ENCODE results near the gene ANK2. TPM values are rescaled to one million over a fixed set of nuclear protein-coding genes. Genes with fewer than 3 reads are reported as not detected.

ANK2 gene
- total RNA-seq (149 TPM), polyA plus RNA-seq (9.0 TPM)

GRCh38 chr4:113049421-113050370, at the start of gene ANK2:
Gene ANK2 (plus strand): TSS chr4:113049653. CDS start chr4:113049729, 76 bp downstream.
- DNase-seq (ENCODE audit: extremely low spot score): peak; percentile 62
- Histone ChIP-seq H3K4me3 (ENCODE audit: low read depth, low read length) (no peak within 1 kb of the TSS), H3K36me3 (ENCODE audit: insufficient read depth) (no peaks in the 10 kb centered on the region), H3K4me1 (ENCODE audit: insufficient read depth) (peaks cover 2% of the 10 kb centered on the region), H3K27ac (ENCODE audit: low read depth) (no peak within 1 kb of the TSS)
- WGBS: 6% methylated on average over 20 of the region's 20 CpGs

- WGBS: 86% methylated on average over 2 of the region's 2 CpGs
- Histone ChIP-seq H3K27ac (ENCODE audit: low read depth) (no peak overlapping the region), H3K36me3 (ENCODE audit: insufficient read depth) (no peaks in the 10 kb centered on the region), H3K4me1 (ENCODE audit: insufficient read depth) (no peaks in the 10 kb centered on the region), H3K4me3 (ENCODE audit: low read depth, low read length) (no peak overlapping the region)
- no peak for DNase-seq (ENCODE audit: extremely low spot score)
Measured at GRCh38 chr4:113003841-113004240, 45.6 kb upstream of the ANK2 start.

- DNase-seq (ENCODE audit: extremely low spot score): no peak
- Histone ChIP-seq H3K4me3 (ENCODE audit: low read depth, low read length) (no peak overlapping the region), H3K27ac (ENCODE audit: low read depth) (no peak overlapping the region), H3K4me1 (ENCODE audit: insufficient read depth) (no peaks in the 10 kb centered on the region), H3K36me3 (ENCODE audit: insufficient read depth) (no peaks in the 10 kb centered on the region)
- 76% methylated on average over 4 of the region's 4 CpGs for whole genome bisulfite sequencing
Measured at GRCh38 chr4:113004655-113005054, 44.8 kb upstream of the ANK2 start.

GRCh38 chr4:113006632-113007031, 42.8 kb upstream of the ANK2 start:
- WGBS: 89% methylated on average over 1 of the region's 1 CpG
- H3K36me3 ChIP-seq (ENCODE audit: insufficient read depth): no peaks in the 10 kb centered on the region
- no peak for DNase-seq (ENCODE audit: extremely low spot score)

GRCh38 chr4:113007151-113007550, 42.3 kb upstream of the ANK2 start:
- Histone ChIP-seq H3K4me1 (ENCODE audit: insufficient read depth) (no peaks in the 10 kb centered on the region), H3K4me3 (ENCODE audit: low read depth, low read length) (no peak overlapping the region), H3K27ac (ENCODE audit: low read depth) (no peak overlapping the region), H3K36me3 (ENCODE audit: insufficient read depth) (no peaks in the 10 kb centered on the region)
- DNase-seq (ENCODE audit: extremely low spot score): no peak
- WGBS: 78% methylated on average over 5 of the region's 5 CpGs

More at GRCh38 chr4:113006632-113007031, 42.8 kb upstream of the ANK2 start:
- Histone ChIP-seq H3K4me1 (ENCODE audit: insufficient read depth) (no peaks in the 10 kb centered on the region), H3K27ac (ENCODE audit: low read depth) (no peak overlapping the region), H3K4me3 (ENCODE audit: low read depth, low read length) (no peak overlapping the region)

- Histone ChIP-seq H3K36me3 (ENCODE audit: insufficient read depth) (no peaks in the 10 kb centered on the region), H3K4me1 (ENCODE audit: insufficient read depth) (no peaks in the 10 kb centered on the region), H3K4me3 (ENCODE audit: low read depth, low read length) (no peak overlapping the region), H3K27ac (ENCODE audit: low read depth) (no peak overlapping the region)
- DNase-seq (ENCODE audit: extremely low spot score): no peak
Measured at GRCh38 chr4:113008135-113008534, 41.3 kb upstream of the ANK2 start.

- Histone ChIP-seq H3K4me1 (ENCODE audit: insufficient read depth) (no peaks in the 10 kb centered on the region), H3K36me3 (ENCODE audit: insufficient read depth) (no peaks in the 10 kb centered on the region), H3K4me3 (ENCODE audit: low read depth, low read length) (no peak overlapping the region), H3K27ac (ENCODE audit: low read depth) (no peak overlapping the region)
- no peak for DNase-seq (ENCODE audit: extremely low spot score)
- WGBS: 49% methylated on average over 2 of the region's 2 CpGs
Measured at GRCh38 chr4:113008716-113009115, 40.7 kb upstream of the ANK2 start.

- Histone ChIP-seq H3K4me3 (ENCODE audit: low read depth, low read length) (no peak overlapping the region), H3K4me1 (ENCODE audit: insufficient read depth) (no peaks in the 10 kb centered on the region), H3K36me3 (ENCODE audit: insufficient read depth) (no peaks in the 10 kb centered on the region), H3K27ac (ENCODE audit: low read depth) (no peak overlapping the region)
- DNase-seq (ENCODE audit: extremely low spot score): no peak
- WGBS: 89% methylated on average over 2 of the region's 2 CpGs
Measured at GRCh38 chr4:113009461-113009860, 40.0 kb upstream of the ANK2 start.

- Histone ChIP-seq H3K4me1 (ENCODE audit: insufficient read depth) (no peaks in the 10 kb centered on the region), H3K4me3 (ENCODE audit: low read depth, low read length) (no peak overlapping the region), H3K36me3 (ENCODE audit: insufficient read depth) (no peaks in the 10 kb centered on the region), H3K27ac (ENCODE audit: low read depth) (no peak overlapping the region)
- WGBS: 76% methylated on average over 4 of the region's 4 CpGs
- DNase-seq (ENCODE audit: extremely low spot score): no peak
Measured at GRCh38 chr4:113012122-113012725, 37.2 kb upstream of the ANK2 start.

GRCh38 chr4:113012786-113013185, 36.7 kb upstream of the ANK2 start:
- Histone ChIP-seq H3K4me1 (ENCODE audit: insufficient read depth) (no peaks in the 10 kb centered on the region), H3K36me3 (ENCODE audit: insufficient read depth) (no peaks in the 10 kb centered on the region), H3K27ac (ENCODE audit: low read depth) (no peak overlapping the region), H3K4me3 (ENCODE audit: low read depth, low read length) (no peak overlapping the region)
- WGBS: 43% methylated on average over 4 of the region's 4 CpGs
- DNase-seq (ENCODE audit: extremely low spot score): no peak

GRCh38 chr4:113013751-113014150, 35.7 kb upstream of the ANK2 start:
- H3K36me3 ChIP-seq (ENCODE audit: insufficient read depth): no peaks in the 10 kb centered on the region
- H3K27ac ChIP-seq (ENCODE audit: low read depth): no peak overlapping the region
- H3K4me3 ChIP-seq (ENCODE audit: low read depth, low read length): no peak overlapping the region
- no peaks in the 10 kb centered on the region for H3K4me1 ChIP-seq (ENCODE audit: insufficient read depth)
- 39% methylated on average over 1 of the region's 1 CpG for WGBS
- no peak for DNase-seq (ENCODE audit: extremely low spot score)

GRCh38 chr4:113016377-113016776, 33.1 kb upstream of the ANK2 start:
- H3K4me1 ChIP-seq (ENCODE audit: insufficient read depth): no peaks in the 10 kb centered on the region
- H3K36me3 ChIP-seq (ENCODE audit: insufficient read depth): no peaks in the 10 kb centered on the region
- no peak overlapping the region for H3K4me3 ChIP-seq (ENCODE audit: low read depth, low read length)
- 92% methylated on average over 1 of the region's 1 CpG for WGBS
- no peak overlapping the region for H3K27ac ChIP-seq (ENCODE audit: low read depth)
- no peak for DNase-seq (ENCODE audit: extremely low spot score)

GRCh38 chr4:113020966-113021365, 28.5 kb upstream of the ANK2 start:
- H3K27ac ChIP-seq (ENCODE audit: low read depth): no peak overlapping the region
- no peaks in the 10 kb centered on the region for H3K36me3 ChIP-seq (ENCODE audit: insufficient read depth)
- no peak for DNase-seq (ENCODE audit: extremely low spot score)
- no peaks in the 10 kb centered on the region for H3K4me1 ChIP-seq (ENCODE audit: insufficient read depth)
- 39% methylated on average over 1 of the region's 1 CpG for WGBS
- no peak overlapping the region for H3K4me3 ChIP-seq (ENCODE audit: low read depth, low read length)

- no peak for DNase-seq (ENCODE audit: extremely low spot score)
- Histone ChIP-seq H3K4me3 (ENCODE audit: low read depth, low read length) (no peak overlapping the region), H3K27ac (ENCODE audit: low read depth) (no peak overlapping the region), H3K36me3 (ENCODE audit: insufficient read depth) (no peaks in the 10 kb centered on the region), H3K4me1 (ENCODE audit: insufficient read depth) (no peaks in the 10 kb centered on the region)
- WGBS: 94% methylated on average over 1 of the region's 1 CpG
Measured at GRCh38 chr4:113024388-113024787, 25.1 kb upstream of the ANK2 start.
